ENCODE data around the gene ZNF202.

ZNF202 gene

GRCh38 chr11:123742724-123743120 is 1.3 kb upstream of the ZNF202 start:
- no peak overlapping the region for H3K4me3 ChIP-seq (replicated peaks in 1 of 2; ENCODE audit: low read depth in 2 of 2, low read length in 2 of 2)
- TF ChIP-seq CTCF (IDR thresholded peaks at IDR 0.05; ENCODE audit: low read depth, low read length) = no peak
- no peak for DNase-seq (ENCODE audit: low read depth in 2 of 2)

GRCh38 chr11:123742031-123742723 is 717 bp upstream of the ZNF202 start:
- DNase-seq (ENCODE audit: low read depth in 2 of 2) = no peak
- no peak for TF ChIP-seq CTCF (IDR thresholded peaks at IDR 0.05; ENCODE audit: low read depth, low read length)

GRCh38 chr11:123740787-123741158 is 687 bp downstream of the ZNF202 start:
- peak in 1 of 2 donors; percentile 3 for DNase-seq (ENCODE audit: low read depth in 2 of 2)
- H3K4me3 ChIP-seq (replicated peaks in 1 of 2; ENCODE audit: low read depth in 2 of 2, low read length in 2 of 2) = peak overlapping the region; percentile 89 to 92
- TF ChIP-seq CTCF (IDR thresholded peaks at IDR 0.05; ENCODE audit: low read depth, low read length) = no peak

More at GRCh38 chr11:123742031-123742723, 717 bp upstream of the ZNF202 start:
- H3K4me3 ChIP-seq (replicated peaks in 1 of 2; ENCODE audit: low read depth in 2 of 2, low read length in 2 of 2) = peak overlapping the region; percentile 89 to 92

- no peak for TF ChIP-seq CTCF (IDR thresholded peaks at IDR 0.05; ENCODE audit: low read depth, low read length)
- no peak overlapping the region for H3K4me3 ChIP-seq (replicated peaks in 1 of 2; ENCODE audit: low read depth in 2 of 2, low read length in 2 of 2)
- no peak for DNase-seq (ENCODE audit: low read depth in 2 of 2)
Measured at GRCh38 chr11:123738374-123738773, 3.1 kb downstream of the ZNF202 start.

- DNase-seq (ENCODE audit: low read depth in 2 of 2) = no peak
- TF ChIP-seq CTCF (IDR thresholded peaks at IDR 0.05; ENCODE audit: low read depth, low read length) = no peak
- H3K4me3 ChIP-seq (replicated peaks in 1 of 2; ENCODE audit: low read depth in 2 of 2, low read length in 2 of 2) = no peak overlapping the region
Measured at GRCh38 chr11:123736769-123737168, 4.7 kb downstream of the ZNF202 start.

- DNase-seq (ENCODE audit: low read depth in 2 of 2) = peak in 1 of 2 donors; percentile 31
- H3K4me3 ChIP-seq (replicated peaks in 1 of 2; ENCODE audit: low read depth in 2 of 2, low read length in 2 of 2) = no peak overlapping the region
- TF ChIP-seq CTCF (IDR thresholded peaks at IDR 0.05; ENCODE audit: low read depth, low read length) = no peak
Measured at GRCh38 chr11:123729602-123730001, 11.9 kb downstream of the ZNF202 start.

All from cardiac fibroblast (primary cell).